ENCODE measurements around the gene EEF1B2.
"Not testable (repeated sequence)": the region's sequence is repeated elsewhere in the genome, so short reads cannot be mapped to it uniquely, and the experiment has no call there.

Gene EEF1B2

GRCh38 chr2:206192157-206192556 lies 32.5 kb downstream of the EEF1B2 start:
- H3K4me1 ChIP-seq (ENCODE audit: control insufficient read depth, insufficient read depth, low read length): no peaks in the 10 kb centered on the region
- H3K4me3 ChIP-seq (ENCODE audit: low read length in 2 of 2): no peak overlapping the region
- peaks cover 0 to 2% of the 10 kb centered on the region in 2 donors for H3K27me3 ChIP-seq (ENCODE audit: control insufficient read depth in 1 of 2, insufficient read depth in 2 of 2, low read length in 2 of 2)
- no peaks in the 10 kb centered on the region for H3K9me3 ChIP-seq (ENCODE audit: control insufficient read depth in 2 of 2, low read length in 2 of 2)
- no peak overlapping the region for H3K9ac ChIP-seq (ENCODE audit: low read length in 2 of 2)
- no peaks in the 10 kb centered on the region for H3K36me3 ChIP-seq (ENCODE audit: control insufficient read depth in 2 of 2, insufficient read depth in 2 of 2, low read length in 2 of 2)
- H3K27ac ChIP-seq (ENCODE audit: low read length): no peak overlapping the region

GRCh38 chr2:206193671-206194357 lies 34.1 kb downstream of the EEF1B2 start:
- Histone ChIP-seq H3K27me3 (ENCODE audit: control insufficient read depth in 1 of 2, insufficient read depth in 2 of 2, low read length in 2 of 2) (peaks cover 0 to 2% of the 10 kb centered on the region in 2 donors), H3K36me3 (ENCODE audit: control insufficient read depth in 2 of 2, insufficient read depth in 2 of 2, low read length in 2 of 2) (no peaks in the 10 kb centered on the region), H3K27ac (ENCODE audit: low read length) (no peak overlapping the region), H3K9ac (ENCODE audit: low read length in 2 of 2) (no peak overlapping the region), H3K4me3 (ENCODE audit: low read length in 2 of 2) (no peak overlapping the region), H3K9me3 (ENCODE audit: control insufficient read depth in 2 of 2, low read length in 2 of 2) (no peaks in the 10 kb centered on the region), H3K4me1 (ENCODE audit: control insufficient read depth, insufficient read depth, low read length) (no peaks in the 10 kb centered on the region)

- Histone ChIP-seq H3K4me3 (ENCODE audit: low read length in 2 of 2) (no peak overlapping the region), H3K4me1 (ENCODE audit: control insufficient read depth, insufficient read depth, low read length) (no peaks in the 10 kb centered on the region), H3K27me3 (ENCODE audit: control insufficient read depth in 1 of 2, insufficient read depth in 2 of 2, low read length in 2 of 2) (no peaks in the 10 kb centered on the region), H3K36me3 (ENCODE audit: control insufficient read depth in 2 of 2, insufficient read depth in 2 of 2, low read length in 2 of 2) (no peaks in the 10 kb centered on the region), H3K9ac (ENCODE audit: low read length in 2 of 2) (no peak overlapping the region), H3K27ac (ENCODE audit: low read length) (no peak overlapping the region), H3K9me3 (ENCODE audit: control insufficient read depth in 2 of 2, low read length in 2 of 2) (no peaks in the 10 kb centered on the region)
Measured at GRCh38 chr2:206198677-206199076, 39.0 kb downstream of the EEF1B2 start.

GRCh38 chr2:206201075-206201848 lies 41.6 kb downstream of the EEF1B2 start:
- Histone ChIP-seq H3K27me3 (ENCODE audit: control insufficient read depth in 1 of 2, insufficient read depth in 2 of 2, low read length in 2 of 2) (no peaks in the 10 kb centered on the region), H3K4me3 (ENCODE audit: low read length in 2 of 2) (no peak overlapping the region), H3K27ac (ENCODE audit: low read length) (no peak overlapping the region), H3K9ac (ENCODE audit: low read length in 2 of 2) (no peak overlapping the region), H3K9me3 (ENCODE audit: control insufficient read depth in 2 of 2, low read length in 2 of 2) (no peaks in the 10 kb centered on the region), H3K4me1 (ENCODE audit: control insufficient read depth, insufficient read depth, low read length) (no peaks in the 10 kb centered on the region), H3K36me3 (ENCODE audit: control insufficient read depth in 2 of 2, insufficient read depth in 2 of 2, low read length in 2 of 2) (no peaks in the 10 kb centered on the region)

GRCh38 chr2:206202446-206202845 lies 42.8 kb downstream of the EEF1B2 start:
- Histone ChIP-seq H3K4me3 (ENCODE audit: low read length in 2 of 2) (no peak overlapping the region), H3K27ac (ENCODE audit: low read length) (no peak overlapping the region), H3K9me3 (ENCODE audit: control insufficient read depth in 2 of 2, low read length in 2 of 2) (no peaks in the 10 kb centered on the region), H3K4me1 (ENCODE audit: control insufficient read depth, insufficient read depth, low read length) (no peaks in the 10 kb centered on the region), H3K36me3 (ENCODE audit: control insufficient read depth in 2 of 2, insufficient read depth in 2 of 2, low read length in 2 of 2) (no peaks in the 10 kb centered on the region), H3K9ac (ENCODE audit: low read length in 2 of 2) (no peak overlapping the region), H3K27me3 (ENCODE audit: control insufficient read depth in 1 of 2, insufficient read depth in 2 of 2, low read length in 2 of 2) (no peaks in the 10 kb centered on the region)

- no peaks in the 10 kb centered on the region for H3K36me3 ChIP-seq (ENCODE audit: control insufficient read depth in 2 of 2, insufficient read depth in 2 of 2, low read length in 2 of 2)
- no peaks in the 10 kb centered on the region for H3K27me3 ChIP-seq (ENCODE audit: control insufficient read depth in 1 of 2, insufficient read depth in 2 of 2, low read length in 2 of 2)
- H3K9ac ChIP-seq (ENCODE audit: low read length in 2 of 2): no peak overlapping the region
- H3K4me1 ChIP-seq (ENCODE audit: control insufficient read depth, insufficient read depth, low read length): no peaks in the 10 kb centered on the region
- H3K27ac ChIP-seq (ENCODE audit: low read length): no peak overlapping the region
- no peak overlapping the region for H3K4me3 ChIP-seq (ENCODE audit: low read length in 2 of 2)
- H3K9me3 ChIP-seq (ENCODE audit: control insufficient read depth in 2 of 2, low read length in 2 of 2): no peaks in the 10 kb centered on the region
Measured at GRCh38 chr2:206203331-206203730, 43.6 kb downstream of the EEF1B2 start.

- Histone ChIP-seq H3K9me3 (ENCODE audit: control insufficient read depth in 2 of 2, low read length in 2 of 2) (no peaks in the 10 kb centered on the region), H3K27me3 (ENCODE audit: control insufficient read depth in 1 of 2, insufficient read depth in 2 of 2, low read length in 2 of 2) (no peaks in the 10 kb centered on the region), H3K36me3 (ENCODE audit: control insufficient read depth in 2 of 2, insufficient read depth in 2 of 2, low read length in 2 of 2) (no peaks in the 10 kb centered on the region)
Measured at GRCh38 chr2:206204710-206205109, 45.0 kb downstream of the EEF1B2 start.

GRCh38 chr2:206207316-206207715 lies 47.6 kb downstream of the EEF1B2 start:
- not testable (repeated sequence) for H3K27ac ChIP-seq (ENCODE audit: low read length); H3K4me1 ChIP-seq (ENCODE audit: control insufficient read depth, insufficient read depth, low read length); H3K27me3 ChIP-seq (ENCODE audit: control insufficient read depth in 1 of 2, insufficient read depth in 2 of 2, low read length in 2 of 2); H3K9me3 ChIP-seq (ENCODE audit: control insufficient read depth in 2 of 2, low read length in 2 of 2); H3K9ac ChIP-seq (ENCODE audit: low read length in 2 of 2); H3K36me3 ChIP-seq (ENCODE audit: control insufficient read depth in 2 of 2, insufficient read depth in 2 of 2, low read length in 2 of 2); H3K4me3 ChIP-seq (ENCODE audit: low read length in 2 of 2)

More at GRCh38 chr2:206204710-206205109, 45.0 kb downstream of the EEF1B2 start:
- no peak overlapping the region for H3K27ac ChIP-seq (ENCODE audit: low read length)
- H3K4me3 ChIP-seq (ENCODE audit: low read length in 2 of 2): no peak overlapping the region
- H3K4me1 ChIP-seq (ENCODE audit: control insufficient read depth, insufficient read depth, low read length): no peaks in the 10 kb centered on the region
- H3K9ac ChIP-seq (ENCODE audit: low read length in 2 of 2): no peak overlapping the region

GRCh38 chr2:206208900-206209299 lies 49.2 kb downstream of the EEF1B2 start:
- Histone ChIP-seq H3K27me3 (ENCODE audit: control insufficient read depth in 1 of 2, insufficient read depth in 2 of 2, low read length in 2 of 2) (no peaks in the 10 kb centered on the region), H3K27ac (ENCODE audit: low read length) (no peak overlapping the region), H3K9ac (ENCODE audit: low read length in 2 of 2) (no peak overlapping the region), H3K9me3 (ENCODE audit: control insufficient read depth in 2 of 2, low read length in 2 of 2) (no peaks in the 10 kb centered on the region), H3K4me1 (ENCODE audit: control insufficient read depth, insufficient read depth, low read length) (no peaks in the 10 kb centered on the region), H3K4me3 (ENCODE audit: low read length in 2 of 2) (no peak overlapping the region), H3K36me3 (ENCODE audit: control insufficient read depth in 2 of 2, insufficient read depth in 2 of 2, low read length in 2 of 2) (no peaks in the 10 kb centered on the region)

- no peaks in the 10 kb centered on the region for H3K4me1 ChIP-seq (ENCODE audit: control insufficient read depth, insufficient read depth, low read length)
- no peaks in the 10 kb centered on the region for H3K9me3 ChIP-seq (ENCODE audit: control insufficient read depth in 2 of 2, low read length in 2 of 2)
- H3K4me3 ChIP-seq (ENCODE audit: low read length in 2 of 2): no peak overlapping the region
- H3K36me3 ChIP-seq (ENCODE audit: control insufficient read depth in 2 of 2, insufficient read depth in 2 of 2, low read length in 2 of 2): no peaks in the 10 kb centered on the region
- no peak overlapping the region for H3K27ac ChIP-seq (ENCODE audit: low read length)
- H3K27me3 ChIP-seq (ENCODE audit: control insufficient read depth in 1 of 2, insufficient read depth in 2 of 2, low read length in 2 of 2): no peaks in the 10 kb centered on the region
- H3K9ac ChIP-seq (ENCODE audit: low read length in 2 of 2): no peak overlapping the region
Measured at GRCh38 chr2:206211657-206212255, 52.1 kb downstream of the EEF1B2 start.
